T-cell (primary cell): ENCODE data around the gene GUF1. TPM values are rescaled to one million over a fixed set of nuclear protein-coding genes. Genes with fewer than 3 reads are reported as not detected.

Source experiments
- ATAC-seq, 4 experiments: fragments of 200-7000 bp in 3 of 4; fragments of 150-1000 bp in 1 of 4; cut with Tn5 transposase; replicated peaks in 1 of 4; 1 replicate in 3 of 4; 2 replicates in 1 of 4; pipeline ENCODE4 v1.10.0; 2021; ENCODE audit warnings: moderate library complexity in 3 of 4, mild to moderate bottlenecking in 2 of 4, moderate number of reproducible peaks in 1 of 4
- CTCF ChIA-PET, 2 donors: fragments of 300-600 bp; sonication (Branson Sonifier 250); formaldehyde crosslinking; loops; one replicate each; lab custom pipeline; 2022; ENCODE audit warnings: antibody characterized with exemption in 2 of 2; lab: Charles Lee
- POLR2A ChIA-PET, 2 donors: fragments of 300-600 bp; sonication (Branson Sonifier 250); formaldehyde crosslinking; loops; one replicate each; lab custom pipeline; 2022; ENCODE audit warnings: antibody characterized with exemption in 2 of 2; lab: Charles Lee
- DNase-seq, 35 experiments: peaks; one replicate each; pipeline versions ENCODE4 v3.0.0 to v3.0.0-alpha.2; 2013 to 2023
- H3K27ac ChIP-seq: one replicate; pipeline ENCODE4 v1.5.1; 2013; ENCODE audit warnings: low read length
- H3K27me3 ChIP-seq, 2 experiments: replicated peaks in 1 of 2; 1 replicate in 1 of 2; 2 replicates in 1 of 2; pipeline versions ENCODE4 v1.6.1 to v1.7.0; 2013; ENCODE audit warnings: low read length in 1 of 2, mixed read lengths in 1 of 2; ENCODE audit not compliant: control insufficient read depth in 2 of 2, insufficient read depth in 2 of 2; ENCODE audit errors: extremely low read depth in 1 of 2
- H3K36me3 ChIP-seq, 2 donors: 1 replicate in 1 of 2; 2 replicates in 1 of 2; pipeline versions ENCODE4 v1.6.1 to v1.7.0; 2013; ENCODE audit warnings: low read length in 1 of 2; ENCODE audit not compliant: control insufficient read depth in 2 of 2, insufficient read depth in 1 of 2; ENCODE audit errors: extremely low read depth in 1 of 2
- H3K4me1 ChIP-seq, 2 experiments: 1 replicate in 1 of 2; 2 replicates in 1 of 2; pipeline versions ENCODE4 v1.6.1 to v1.7.0; 2013; ENCODE audit warnings: low read length in 2 of 2, mixed read lengths in 1 of 2; ENCODE audit not compliant: insufficient read depth in 2 of 2, control insufficient read depth in 1 of 2; ENCODE audit errors: extremely low read depth in 1 of 2
- H3K4me3 ChIP-seq, 2 donors: 1 replicate in 1 of 2; 2 replicates in 1 of 2; pipeline versions ENCODE4 v1.5.1 to v1.7.0; 2013; ENCODE audit warnings: mild to moderate bottlenecking in 2 of 2, low read length in 1 of 2, moderate library complexity in 1 of 2; ENCODE audit not compliant: control insufficient read depth in 1 of 2; ENCODE audit errors: extremely low read depth in 1 of 2
- H3K9me3 ChIP-seq: 2 replicates; pipeline ENCODE4 v1.7.0; 2013
- H3K27ac Mint-ChIP-seq, 2 donors: one replicate each; pipeline ENCODE4 v1.8.0; 2020 to 2021; ENCODE audit warnings: mild to moderate bottlenecking in 2 of 2, mixed read lengths in 2 of 2
- H3K27me3 Mint-ChIP-seq, 2 donors: one replicate each; pipeline ENCODE4 v1.8.0; 2021 to 2022; ENCODE audit warnings: mixed read lengths in 2 of 2
- H3K36me3 Mint-ChIP-seq: one replicate; pipeline ENCODE4 v1.8.0; 2021; ENCODE audit warnings: mixed read lengths
- H3K4me1 Mint-ChIP-seq, 3 donors: one replicate each; pipeline ENCODE4 v1.8.0; 2020 to 2022; ENCODE audit warnings: mixed read lengths in 3 of 3, mild to moderate bottlenecking in 1 of 3
- H3K4me3 Mint-ChIP-seq, 3 donors: one replicate each; pipeline ENCODE4 v1.8.0; 2020 to 2022; ENCODE audit warnings: mild to moderate bottlenecking in 3 of 3, mixed read lengths in 3 of 3, moderate library complexity in 3 of 3
- H3K9me3 Mint-ChIP-seq, 3 donors: one replicate each; pipeline ENCODE4 v1.8.0; 2020 to 2022; ENCODE audit warnings: mixed read lengths in 3 of 3
- WGBS: methylation state at CpG from one replicate; pipeline ENCODE4 v1.1.5; 2013; ENCODE audit warnings: missing lambda C conversion rate; ENCODE audit not compliant: insufficient coverage; 5-methylcytosine and 5-hydroxymethylcytosine counted together
- total RNA-seq, 35 experiments: library from RNA in 6 of 35; stranded (reverse) in 6 of 35; fragments of 120-200 nt in 1 of 35; gene quantifications; one replicate each; pipeline versions ENCODE4 v1.2.1 to v1.2.4 and lab custom pipeline; 2013 to 2026

Gene GUF1
- total RNA-seq, 5 donors from 2014 or later (not counting 1 experiment from before 2014, with no cell fraction given): 16.2 to 23.8 (median 21.2) TPM

GRCh38 chr4:44684648-44685047 lies 6.4 kb downstream of the GUF1 start:
- Mint-ChIP-seq H3K4me1 (peaks cover 17 to 43% (median 39%) of the 10 kb centered on the region in 3 donors), H3K4me3 (no peak overlapping the region), H3K27me3 (no peaks in the 10 kb centered on the region), H3K27ac (no peak overlapping the region), H3K36me3 (peaks cover 41% of the 10 kb centered on the region), H3K9me3 (no peaks in the 10 kb centered on the region)
- no peak for DNase-seq
- ChIA-PET POLR2A (no interaction called here), CTCF (no interaction called here)
- no peaks in the 10 kb centered on the region for H3K9me3 ChIP-seq
- H3K27ac ChIP-seq: no peak overlapping the region
- 50% methylated on average over 1 of the region's 1 CpG for WGBS
- H3K36me3 ChIP-seq: peaks cover 0 to 52% of the 10 kb centered on the region in 2 donors
- ATAC-seq: no peak
- no peaks in the 10 kb centered on the region for H3K27me3 ChIP-seq
- H3K4me3 ChIP-seq: no peak overlapping the region
- H3K4me1 ChIP-seq: peaks cover 0 to 13% of the 10 kb centered on the region in 2 experiments

GRCh38 chr4:44700427-44700826 lies 22.2 kb downstream of the GUF1 start:
- DNase-seq (no peak), ATAC-seq (no peak)
- no peaks in the 10 kb centered on the region for H3K4me1 ChIP-seq
- H3K36me3 ChIP-seq: peaks cover 0 to 48% of the 10 kb centered on the region in 2 donors
- no peaks in the 10 kb centered on the region for H3K9me3 ChIP-seq
- POLR2A ChIA-PET: interaction anchor here in 1 of 2 donors (1.9 kb wide), 1 partner anchor 22 kb away, joined by 7 read pairs; the partner anchor contains the start of gene GUF1
- Mint-ChIP-seq H3K9me3 (no peaks in the 10 kb centered on the region), H3K27me3 (no peaks in the 10 kb centered on the region), H3K36me3 (peaks cover 56% of the 10 kb centered on the region), H3K4me3 (no peak overlapping the region), H3K27ac (peak overlapping the region in 1 of 2 donors; percentile 44), H3K4me1 (peaks cover 0 to 5% (median 3%) of the 10 kb centered on the region in 3 donors)
- CTCF ChIA-PET: no interaction called here
- WGBS: no CpG with 5 or more reads among the region's 1 CpG
- H3K27me3 ChIP-seq: no peaks in the 10 kb centered on the region
- H3K27ac ChIP-seq: no peak overlapping the region
- no peak overlapping the region for H3K4me3 ChIP-seq

- H3K36me3 ChIP-seq: peaks cover 0 to 46% of the 10 kb centered on the region in 2 donors
- ChIA-PET POLR2A (interaction anchor here in 1 of 2 donors (1.9 kb wide), 1 partner anchor 23 kb away, joined by 7 read pairs; the partner anchor contains the start of gene GUF1), CTCF (no interaction called here)
- Mint-ChIP-seq H3K27me3 (no peaks in the 10 kb centered on the region), H3K36me3 (peaks cover 52% of the 10 kb centered on the region), H3K4me3 (no peak overlapping the region), H3K4me1 (peaks cover 0 to 4% (median 3%) of the 10 kb centered on the region in 3 donors), H3K9me3 (no peaks in the 10 kb centered on the region), H3K27ac (no peak overlapping the region)
- H3K4me3 ChIP-seq: no peak overlapping the region
- no peaks in the 10 kb centered on the region for H3K4me1 ChIP-seq
- no peak for DNase-seq
- no peak for ATAC-seq
- H3K9me3 ChIP-seq: no peaks in the 10 kb centered on the region
- no CpG with 5 or more reads among the region's 2 CpGs for WGBS
- no peaks in the 10 kb centered on the region for H3K27me3 ChIP-seq
- no peak overlapping the region for H3K27ac ChIP-seq
These were observed 22.8 kb downstream of the GUF1 start for GRCh38 chr4:44701037-44701436.

- POLR2A ChIA-PET: interaction anchor here in 1 of 2 donors (0.6 kb wide), 1 partner anchor 61 kb away, joined by 3 read pairs; no protein-coding TSS in a partner anchor
- H3K4me1 ChIP-seq: no peaks in the 10 kb centered on the region
- no peaks in the 10 kb centered on the region for H3K27me3 ChIP-seq
- no peak overlapping the region for H3K4me3 ChIP-seq
- no peaks in the 10 kb centered on the region for H3K9me3 ChIP-seq
- WGBS: no CpG with 5 or more reads among the region's 4 CpGs
- Mint-ChIP-seq H3K27me3 (no peaks in the 10 kb centered on the region), H3K9me3 (no peaks in the 10 kb centered on the region), H3K4me1 (peaks cover 2 to 6% (median 5%) of the 10 kb centered on the region in 3 donors), H3K4me3 (no peak overlapping the region), H3K36me3 (peaks cover 39% of the 10 kb centered on the region), H3K27ac (no peak overlapping the region)
- ATAC-seq: no peak
- H3K27ac ChIP-seq: no peak overlapping the region
- CTCF ChIA-PET: no interaction called here
- no peak for DNase-seq
- H3K36me3 ChIP-seq: peaks cover 0 to 25% of the 10 kb centered on the region in 2 donors
These were observed 26.5 kb downstream of the GUF1 start for GRCh38 chr4:44704673-44705072.

GRCh38 chr4:44713125-44713524 lies 34.9 kb downstream of the GUF1 start:
- peaks cover 15% of the 10 kb centered on the region for H3K36me3 Mint-ChIP-seq

GRCh38 chr4:44716597-44716996 lies 38.4 kb downstream of the GUF1 start:
- Mint-ChIP-seq H3K9me3 (no peaks in the 10 kb centered on the region), H3K4me1 (peaks cover 24 to 32% (median 28%) of the 10 kb centered on the region in 3 donors), H3K4me3 (no peak overlapping the region), H3K27ac (no peak overlapping the region), H3K27me3 (no peaks in the 10 kb centered on the region), H3K36me3 (peaks cover 18% of the 10 kb centered on the region)
- Histone ChIP-seq H3K36me3 (peaks cover 0 to 4% of the 10 kb centered on the region in 2 donors), H3K4me1 (no peaks in the 10 kb centered on the region), H3K27ac (no peak overlapping the region), H3K9me3 (no peaks in the 10 kb centered on the region), H3K27me3 (no peaks in the 10 kb centered on the region), H3K4me3 (no peak overlapping the region)
- CTCF ChIA-PET: interaction anchor here in 1 of 2 donors (0.9 kb wide), 2 partner anchors 12 to 34 kb away, joined by 3 to 4 read pairs; no protein-coding TSS in a partner anchor
- ATAC-seq (no peak), DNase-seq (no peak)
- WGBS: no CpG with 5 or more reads among the region's 5 CpGs
- POLR2A ChIA-PET: interaction anchor here in 1 of 2 donors (0.6 to 1.7 kb wide), 2 partner anchors 34 to 38 kb away, joined by 5 to 9 read pairs; partner anchors contain the start of gene GUF1

More at GRCh38 chr4:44713125-44713524, 34.9 kb downstream of the GUF1 start:
- Histone ChIP-seq H3K27me3 (no peaks in the 10 kb centered on the region), H3K4me1 (no peaks in the 10 kb centered on the region), H3K9me3 (no peaks in the 10 kb centered on the region), H3K27ac (no peak overlapping the region), H3K36me3 (peaks cover 0 to 4% of the 10 kb centered on the region in 2 donors), H3K4me3 (no peak overlapping the region)
- Mint-ChIP-seq H3K9me3 (no peaks in the 10 kb centered on the region), H3K27me3 (no peaks in the 10 kb centered on the region), H3K4me1 (peaks cover 1 to 7% (median 3%) of the 10 kb centered on the region in 3 donors), H3K4me3 (no peak overlapping the region), H3K27ac (no peak overlapping the region)
- no CpG with 5 or more reads among the region's 1 CpG for WGBS
- no peak for ATAC-seq
- no peak for DNase-seq
- POLR2A ChIA-PET: no interaction called here
- CTCF ChIA-PET: no interaction called here
